K562 (cell line): ENCODE data around the gene PIGM. TPM values are rescaled to one million over a fixed set of nuclear protein-coding genes. Genes with fewer than 3 reads are reported as not detected.

Experiments
- ATAC-seq: fragments of 200-7000 bp; cut with Tn5 transposase; 3 replicates; pipeline ENCODE4 v1.9.1; 2020; ENCODE audit warnings: moderate library complexity
- BruUV-seq: library from RNA; stranded (reverse); fragments of 400-500 nt; replicated peaks from 2 replicates; lab custom pipeline; 2021; lab: Mats Ljungman, UMichigan
- CTCF ChIA-PET: fragments of 300-600 bp; formaldehyde crosslinking; extraction: SDS; loops from one replicate; lab custom pipeline; 2021; ENCODE audit warnings: low intra/inter-chr PET ratio; lab: Yijun Ruan, JAX
- POLR2A ChIA-PET: fragments of 300-600, 350-650 bp; sonication (Branson Sonifier 250); formaldehyde crosslinking; extraction: SDS; loops from one replicate; lab custom pipeline; 2021; ENCODE audit warnings: antibody characterized with exemption, inconsistent platforms; lab: Yijun Ruan, JAX
- DNase-seq, 4 experiments: peaks; one replicate each; pipeline versions ENCODE4 v3.0.0 to v3.0.0-alpha.2; 2011 to 2018; ENCODE audit warnings: low spot score in 3 of 4, mixed read lengths in 3 of 4; ENCODE audit errors: extremely low read depth in 1 of 4
- FAIRE-seq: peaks from 2 replicates; lab custom pipeline; 2011; peaks lifted over from hg19 to GRCh38; lab: Jason Lieb, UNC
- H2AFZ ChIP-seq: 2 replicates; pipeline ENCODE4 v1.6.0; 2011; ENCODE audit warnings: low read depth, low read length, control low read depth, inconsistent platforms
- H3K27ac ChIP-seq: fragments of 200-600 bp; 3 replicates; pipeline ENCODE4 v1.8.0; 2011; ENCODE audit warnings: low read depth, mild to moderate bottlenecking, control low read depth, inconsistent platforms, low read length, moderate library complexity, mixed read lengths; ENCODE audit errors: extremely low read depth
- H3K27me3 ChIP-seq, 2 experiments: fragments of 300-600 bp in 1 of 2; 2 replicates in 1 of 2; 3 replicates in 1 of 2; pipeline versions ENCODE4 v1.6.0 to v1.8.0; 2011; ENCODE audit warnings: inconsistent platforms in 2 of 2, low read length in 2 of 2, mild to moderate bottlenecking in 1 of 2, mixed read lengths in 1 of 2, moderate library complexity in 1 of 2; ENCODE audit not compliant: control insufficient read depth in 2 of 2, insufficient read depth in 2 of 2
- H3K36me3 ChIP-seq: fragments of 300-600 bp; 3 replicates; pipeline ENCODE4 v1.8.0; 2011; ENCODE audit warnings: mild to moderate bottlenecking, low read length, inconsistent platforms; ENCODE audit not compliant: control insufficient read depth, insufficient read depth
- H3K4me1 ChIP-seq, 2 experiments: fragments of 200-600 bp in 1 of 2; replicated peaks in 1 of 2; 2 replicates in 1 of 2; 3 replicates in 1 of 2; pipeline versions ENCODE4 v1.5.1 to v1.8.0; 2011; ENCODE audit warnings: inconsistent platforms in 2 of 2, low read length in 2 of 2, mild to moderate bottlenecking in 1 of 2, mixed read lengths in 1 of 2, moderate library complexity in 1 of 2; ENCODE audit not compliant: control insufficient read depth in 2 of 2, insufficient read depth in 2 of 2
- H3K4me2 ChIP-seq: 2 replicates; pipeline ENCODE4 v1.6.1; 2011; ENCODE audit warnings: low read length, control low read depth, inconsistent platforms, mixed read lengths; ENCODE audit not compliant: insufficient read depth
- H3K4me3 ChIP-seq: fragments of 200-600 bp; sonication (generic), shearing (Covaris generic); 2 replicates; pipeline ENCODE4 v1.5.1; 2016; ENCODE audit warnings: control low read depth, inconsistent platforms
- H3K79me2 ChIP-seq: fragments of 200-600 bp; 3 replicates; pipeline ENCODE4 v1.8.0; 2011; ENCODE audit warnings: low read length, inconsistent platforms; ENCODE audit not compliant: control insufficient read depth, insufficient read depth
- H3K9ac ChIP-seq, 2 experiments: 2 replicates each; pipeline versions ENCODE4 v1.6.0 to v1.6.1; 2011; ENCODE audit warnings: low read depth in 2 of 2, low read length in 2 of 2, control low read depth in 1 of 2, inconsistent platforms in 1 of 2, mild to moderate bottlenecking in 1 of 2, mixed read lengths in 1 of 2; ENCODE audit not compliant: insufficient read depth in 1 of 2
- H3K9me1 ChIP-seq: one replicate; pipeline ENCODE4 v1.6.0; 2011; ENCODE audit warnings: inconsistent platforms, mild to moderate bottlenecking, low read length, moderate library complexity; ENCODE audit not compliant: control insufficient read depth, insufficient read depth
- H3K9me3 ChIP-seq: replicated peaks from 2 replicates; pipeline ENCODE4 v1.5.1; 2011; ENCODE audit warnings: low read depth, low read length, inconsistent platforms; ENCODE audit not compliant: control insufficient read depth, insufficient read depth
- H4K20me1 ChIP-seq: replicated peaks from 2 replicates; pipeline ENCODE4 v1.6.1; 2011; ENCODE audit warnings: low read length, inconsistent platforms, mixed read lengths; ENCODE audit not compliant: control insufficient read depth, insufficient read depth
- ARID3A ChIP-seq: IDR thresholded peaks from 2 replicates; pipeline ENCODE4 v1.6.1; 2012; ENCODE audit warnings: low read depth, low read length, improper control_type of control experiment, borderline replicate concordance
- ATF7 ChIP-seq: fragments of 450-650 bp; IDR thresholded peaks from 2 replicates; pipeline ENCODE4 v1.7.1; 2014; ENCODE audit warnings: mild to moderate bottlenecking, moderate library complexity
- BCL6 ChIP-seq: fragments of 250-450 bp; sonication (Bioruptor Pico); IDR thresholded peaks from 2 replicates; pipeline ENCODE4 v1.4.0; 2020
- CREB3L1 ChIP-seq: fragments of 450-650 bp; IDR thresholded peaks from 2 replicates; pipeline ENCODE4 v1.6.1; 2014; ENCODE audit warnings: low read depth, mild to moderate bottlenecking, moderate library complexity, borderline replicate concordance
- CSDE1 ChIP-seq, 2 experiments: fragments of 450-650 bp; IDR thresholded peaks; 2 replicates each; pipeline ENCODE4 v1.6.1; 2016; ENCODE audit warnings: mild to moderate bottlenecking in 1 of 2
- FOXP4 ChIP-seq: sonication (generic); formaldehyde crosslinking; IDR thresholded peaks from 2 replicates; pipeline ENCODE4 v1.8.0; 2022; ENCODE audit warnings: mild to moderate bottlenecking, missing genetic modification reagents, borderline replicate concordance
- HDAC8 ChIP-seq: fragments of 450-650 bp; IDR thresholded peaks from 2 replicates; pipeline ENCODE4 v1.6.1; 2016; ENCODE audit warnings: mild to moderate bottlenecking, missing genetic modification characterization, moderate library complexity, missing compliant biosample characterization
- IFI16 ChIP-seq: fragments of 250-450 bp; sonication (Bioruptor Pico); IDR thresholded peaks from 2 replicates; pipeline ENCODE4 v2.1.2; 2022; ENCODE audit warnings: mild to moderate bottlenecking, inconsistent platforms
- NEUROD1 ChIP-seq: fragments of 150-350 bp; IDR thresholded peaks from 2 replicates; pipeline ENCODE4 v1.6.1; 2014; ENCODE audit warnings: borderline replicate concordance, low read length, low read depth; ENCODE audit not compliant: partially characterized antibody
- NFATC3 ChIP-seq: fragments of 450-650 bp; IDR thresholded peaks from 2 replicates; pipeline ENCODE4 v1.6.1; 2017; ENCODE audit warnings: mild to moderate bottlenecking
- NFYB ChIP-seq: IDR thresholded peaks from 2 replicates; pipeline ENCODE4 v1.6.1; 2011; ENCODE audit warnings: mild to moderate bottlenecking, moderate library complexity; ENCODE audit not compliant: insufficient read length; ENCODE audit errors: extremely low read depth
- POLR2H ChIP-seq: IDR thresholded peaks from 2 replicates; pipeline ENCODE4 v1.6.1; 2016; ENCODE audit warnings: missing genetic modification characterization, low read depth, mild to moderate bottlenecking, control low read depth, missing compliant biosample characterization, moderate library complexity
- TRIM28 ChIP-seq: fragments of 450-650 bp; IDR thresholded peaks from 2 replicates; pipeline ENCODE4 v1.6.1; 2017
- ZBTB34 ChIP-seq: fragments of 250-450 bp; sonication (Bioruptor Pico); IDR thresholded peaks from 2 replicates; pipeline ENCODE4 v1.8.0; 2021; ENCODE audit warnings: mild to moderate bottlenecking, moderate library complexity
- ZBTB8A ChIP-seq: fragments of 450-650 bp; IDR thresholded peaks from 2 replicates; pipeline ENCODE4 v1.6.1; 2018; ENCODE audit warnings: mild to moderate bottlenecking, moderate library complexity; ENCODE audit not compliant: partially characterized antibody
- WGBS: fragments of 100-300 bp; shearing (Covaris generic); methylation state at CpG from one replicate; pipeline ENCODE4 v1.1.6; 2016; ENCODE audit warnings: low coverage, mixed read lengths; ENCODE audit not compliant: insufficient coverage; ENCODE audit errors: missing lambda C conversion rate; 5-methylcytosine and 5-hydroxymethylcytosine counted together
- in situ Hi-C: fragments of 300-500 bp; cut with MboI; formaldehyde crosslinking; loops from 4 replicates; pipeline ENCODE4 v1.15.0; 2018; ENCODE audit warnings: inconsistent platforms, mixed read lengths
- intact Hi-C: fragments of 100-400 bp; cut with micrococcal nuclease; formaldehyde crosslinking; loops from 2 replicates; pipeline ENCODE4 v1.14.2; 2022
- polyA plus RNA-seq, 8 experiments: library from polyadenylated mRNA; depleted of rRNA in 4 of 8; stranded (reverse) in 5 of 8; unstranded in 3 of 8; fragments of >200 nt; fragmentation: Nextera tagmentation in 2 of 8; fragmentation: Illumina TruSeq in 1 of 8; extraction: Ambion mirVana in 2 of 8; extraction: Trizol in 1 of 8; gene quantifications; 2 replicates each; pipeline versions ENCODE4 v1.2.1 to v1.2.3, GENCODE V29; 2011 to 2014; ENCODE audit warnings: inconsistent platforms in 1 of 8, missing spikeins in 1 of 8
- total RNA-seq, 7 experiments: library from RNA; depleted of rRNA in 6 of 7; stranded (reverse); fragments of >200 nt in 6 of 7; fragmentation: Illumina TruSeq in 2 of 7; extraction: Trizol in 2 of 7; gene quantifications; 2 replicates each; pipeline versions ENCODE4 v1.2.1 to v1.2.3, GENCODE V29; 2011 to 2021; ENCODE audit warnings: low replicate concordance in 1 of 7

PIGM gene
- total and polyA plus RNA-seq, 9 of the 15 experiments (the other 6 are each of a cell fraction or from before 2014, with no cell fraction given): 2.6 to 6.7 (median 4.3) TPM

GRCh38 chr1:160046494-160047110, 14.8 kb upstream of the PIGM start:
- peak overlapping the region; percentile 81 for H3K4me2 ChIP-seq
- peaks cover 7% of the 10 kb centered on the region; the same call in 1 of the 2 replicates for H4K20me1 ChIP-seq
- ATAC-seq: peak; percentile 99
- peak; percentile 97 for FAIRE-seq
- CTCF ChIA-PET: interaction anchor here (1.0 to 1.6 kb wide), 2 partner anchors 32 to 38 kb away, joined by 3 to 7 read pairs; no protein-coding TSS in a partner anchor
- intact Hi-C loops: loop anchor here (1.0 to 5.0 kb wide), 2 partner anchors 32 to 116 kb away; no protein-coding TSS in a partner anchor
- H3K4me3 ChIP-seq: no peak overlapping the region
- whole genome bisulfite sequencing: 0% methylated on average over 11 of the region's 11 CpGs
- DNase-seq: peak; percentile 93 to 97 (median 96)
- peaks cover 11 to 20% of the 10 kb centered on the region in 2 experiments; a peak in 4 of 5 replicates for H3K4me1 ChIP-seq
- POLR2A ChIA-PET: interaction anchor here (0.6 to 2.0 kb wide), 13 partner anchors 8 to 864 kb away, joined by 3 to 12 read pairs (median 3); no protein-coding TSS in a partner anchor
- H3K79me2 ChIP-seq: no peaks in the 10 kb centered on the region
- H3K9me1 ChIP-seq: no peaks in the 10 kb centered on the region
- H2AFZ ChIP-seq: peak overlapping the region; percentile 96
- H3K9me3 ChIP-seq: no peaks in the 10 kb centered on the region
- peak overlapping the region in 1 of 2 experiments; percentile 36; a peak in 1 of 4 replicates for H3K9ac ChIP-seq
- BruUV-seq: no TSS peak
- H3K27ac ChIP-seq: no peak overlapping the region; the same call in 2 of the 3 replicates
- no peaks in the 10 kb centered on the region for H3K36me3 ChIP-seq
- in situ Hi-C loops: no loop called here
- peaks cover 11 to 17% of the 10 kb centered on the region in 2 experiments for H3K27me3 ChIP-seq
- TF ChIP-seq POLR2H (tag) (no peak), IFI16 (no peak), BCL6 (no peak), HDAC8 (tag) (no peak), ZBTB34 (CRISPR knock-in tag) (no peak), CREB3L1 (peak; percentile 47; the same call in 1 of the 2 replicates), NFATC3 (no peak), ZBTB8A (no peak), CSDE1 (IDR thresholded peaks at IDR 0.05) (no peak), TRIM28 (peak; percentile 87), NFYB (no peak), NEUROD1 (peak; percentile 72), FOXP4 (peak; percentile 67; the same call in 1 of the 2 replicates), ARID3A (peak; percentile 68), ATF7 (peak; percentile 72; the same call in 1 of the 2 replicates)
